HG03442 (cell line): ENCODE measurements around the gene PGD.
"Not testable (repeated sequence)": the region's sequence is repeated elsewhere in the genome, so short reads cannot be mapped to it uniquely, and the experiment has no call there.

Source experiments
- ATAC-seq: cut with Tn5 transposase; IDR thresholded peaks from one replicate; pipeline ENCODE4 v1.9.1; 2021; ENCODE audit warnings: mild to moderate bottlenecking, moderate library complexity; ENCODE audit not compliant: unreplicated experiment

PGD gene

GRCh38 chr1:10433790-10434189 lies 34.9 kb downstream of the PGD start:
- ATAC-seq, result no peak

- ATAC-seq, result no peak
Observed at GRCh38 chr1:10434590-10434989, 35.7 kb downstream of the PGD start.

DNA sequence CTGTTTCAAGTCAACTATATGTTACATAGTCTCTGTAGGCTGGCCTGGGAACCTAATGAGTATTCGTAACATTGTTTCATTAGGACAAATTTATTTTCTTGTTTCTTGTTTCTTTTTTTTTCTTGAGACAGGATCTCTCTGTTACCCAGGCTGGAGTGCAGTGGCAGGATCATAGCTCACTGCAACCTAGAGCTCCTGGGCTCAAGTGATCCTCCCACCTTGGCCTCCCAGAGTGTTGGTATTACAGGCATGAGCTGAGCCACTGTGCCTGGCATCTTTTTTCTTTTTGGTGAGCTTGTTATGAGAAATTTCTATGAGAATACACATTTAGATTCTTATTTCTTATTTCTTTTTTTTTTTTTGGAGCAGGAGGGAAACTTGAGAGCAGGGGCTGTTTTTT lies 38.2 kb downstream of the PGD start:
- ATAC-seq, result no peak

- no peak for ATAC-seq
Observed at GRCh38 chr1:10438677-10439163, 39.9 kb downstream of the PGD start.

DNA sequence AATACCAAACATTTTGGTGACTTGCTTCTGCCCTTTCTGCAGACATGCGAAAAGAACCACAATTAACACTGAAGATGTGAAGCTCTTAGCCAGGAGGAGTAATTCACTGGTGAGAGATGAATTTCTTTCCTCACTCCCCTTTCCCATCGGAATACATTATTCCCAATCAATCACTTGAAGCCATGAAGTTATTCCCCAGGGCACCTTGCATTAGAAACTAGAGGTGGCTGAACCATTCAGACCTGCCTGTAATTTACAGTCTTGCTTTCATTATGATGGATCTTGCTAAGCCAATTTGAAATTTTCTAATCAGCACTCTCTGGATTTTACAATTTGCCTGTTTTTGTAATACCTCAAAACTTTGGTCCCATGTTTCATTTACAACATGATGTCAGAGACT lies 41.4 kb downstream of the PGD start:
- ATAC-seq, result no peak

GRCh38 chr1:10440794-10441193 lies 41.9 kb downstream of the PGD start:
- no peak for ATAC-seq

- no peak for ATAC-seq
Observed at GRCh38 chr1:10444248-10444647, 45.4 kb downstream of the PGD start.

DNA sequence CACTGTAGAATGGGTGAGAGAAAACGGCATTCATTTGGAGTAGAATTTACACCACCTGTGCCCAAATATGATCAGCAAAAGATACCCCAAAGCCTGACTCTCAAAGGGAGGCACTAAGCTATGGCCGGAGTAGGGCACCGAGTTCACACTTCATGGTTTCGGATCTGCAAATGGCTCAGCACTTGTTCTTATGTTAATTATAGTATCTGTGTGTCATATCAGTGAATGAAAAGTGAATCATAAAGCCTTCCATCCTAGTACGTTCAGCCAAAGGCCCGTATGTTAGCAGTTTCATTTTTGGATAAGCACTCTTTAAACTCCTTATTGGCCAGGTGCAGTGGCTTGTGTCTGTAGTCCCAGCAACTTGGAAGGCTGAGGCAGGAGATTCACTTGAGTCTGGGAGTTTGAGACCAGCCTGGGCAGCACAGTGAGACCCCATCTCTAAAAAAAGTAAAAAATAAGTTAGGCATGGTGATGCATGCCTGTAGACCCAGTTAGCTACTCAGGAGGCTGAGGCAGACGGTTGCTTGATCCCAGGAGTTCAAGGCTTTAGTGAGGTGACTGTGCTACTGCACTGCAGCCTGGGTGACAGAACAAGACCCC lies 46.0 kb downstream of the PGD start:
- ATAC-seq, result no peak

DNA sequence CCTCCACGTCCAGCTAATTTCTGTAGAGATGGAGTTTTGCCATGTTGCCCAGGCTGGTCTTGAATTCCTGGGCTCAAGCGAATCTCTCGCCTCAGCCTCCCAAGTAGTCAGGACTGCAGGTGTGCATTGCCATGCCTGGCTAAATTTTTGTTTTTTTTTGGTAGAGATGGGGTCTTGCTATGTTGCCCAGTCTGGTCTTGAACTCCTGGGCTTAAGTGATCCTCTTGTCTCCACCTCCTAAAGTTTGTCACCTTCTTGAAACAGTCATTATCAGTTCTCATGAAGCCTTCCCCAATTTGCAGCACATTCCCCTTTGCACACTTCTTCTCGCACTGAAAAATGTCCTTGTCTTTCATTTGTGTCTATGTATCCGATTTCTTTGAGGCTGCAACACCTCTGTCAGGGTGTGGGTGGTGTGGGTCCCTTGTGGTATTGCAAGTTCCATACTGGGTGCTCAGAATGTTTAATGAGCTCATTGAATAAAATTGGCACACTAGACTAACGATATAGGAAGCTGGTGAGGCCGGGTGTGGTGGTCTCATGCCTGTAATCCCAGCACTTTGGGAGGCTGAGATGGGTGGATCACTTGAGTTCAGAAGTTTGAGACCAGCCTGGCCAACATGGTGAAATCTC lies 48.0 kb downstream of the PGD start:
- no peak for ATAC-seq

- ATAC-seq, result no peak
Observed at GRCh38 chr1:10449751-10450150, 50.9 kb downstream of the PGD start, which contains the start of gene CORT. Gene CORT (plus strand): TSS chr1:10450031. CDS start chr1:10450224, 193 bp downstream.

- no peak for ATAC-seq
Observed at GRCh38 chr1:10450156-10450814, 51.4 kb downstream of the PGD start.

DNA sequence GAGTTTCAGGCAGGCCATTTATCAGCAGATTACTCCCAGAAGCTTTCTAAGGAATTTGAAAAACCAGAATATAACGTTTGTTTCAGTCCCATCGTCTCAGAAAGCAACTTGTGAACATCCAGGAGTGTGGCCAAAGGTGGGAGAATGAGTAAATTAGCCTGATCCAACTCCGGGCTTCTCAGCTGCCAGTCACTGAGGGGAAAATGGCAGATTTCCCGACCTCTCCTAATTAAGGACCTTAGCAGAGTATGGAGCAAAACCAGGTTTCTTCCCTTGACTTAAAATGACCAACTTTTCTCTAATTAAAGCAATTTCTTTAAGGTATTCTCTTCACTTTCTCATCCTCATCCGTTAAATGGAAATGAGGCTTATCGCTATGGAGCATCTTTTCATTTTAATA lies 52.0 kb downstream of the PGD start:
- ATAC-seq, result no peak

DNA sequence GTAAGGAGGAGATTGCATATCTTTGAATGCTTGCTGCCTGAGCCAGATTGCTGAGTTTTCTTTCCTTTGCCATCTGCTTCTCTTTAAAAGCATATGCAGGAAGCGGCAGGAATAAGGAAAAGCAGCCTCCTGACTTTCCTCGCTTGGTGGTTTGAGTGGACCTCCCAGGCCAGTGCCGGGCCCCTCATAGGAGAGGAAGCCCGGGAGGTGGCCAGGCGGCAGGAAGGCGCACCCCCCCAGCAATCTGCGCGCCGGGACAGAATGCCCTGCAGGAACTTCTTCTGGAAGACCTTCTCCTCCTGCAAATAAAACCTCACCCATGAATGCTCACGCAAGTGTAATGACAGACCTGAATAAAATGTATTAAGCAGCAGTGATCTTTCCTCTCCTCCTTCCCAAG lies 52.4 kb downstream of the PGD start:
- ATAC-seq, result no peak

DNA sequence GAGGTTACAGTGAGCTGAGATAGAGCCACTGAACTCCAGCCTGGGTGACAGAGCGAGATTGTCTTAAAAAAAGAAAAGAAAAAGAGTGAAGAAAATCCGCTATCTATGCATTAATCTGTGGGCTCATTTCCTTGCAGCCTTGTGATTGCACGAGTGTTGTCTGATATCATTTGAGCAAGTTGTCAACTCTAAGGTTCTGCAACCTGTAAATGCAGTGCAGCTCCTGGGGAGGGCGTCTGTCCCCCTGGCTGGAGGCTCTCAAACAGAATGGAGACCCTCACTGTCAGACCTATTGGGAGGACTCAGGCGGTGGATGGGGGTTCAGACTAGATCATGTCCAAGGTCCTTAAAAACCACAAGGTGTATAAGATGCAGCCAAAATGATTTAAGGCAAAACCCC lies 57.2 kb downstream of the PGD start:
- ATAC-seq, result no peak

GRCh38 chr1:10456661-10457060 lies 57.8 kb downstream of the PGD start:
- ATAC-seq, result no peak

GRCh38 chr1:10457462-10457861 lies 58.6 kb downstream of the PGD start:
- not testable (repeated sequence) for ATAC-seq

DNA sequence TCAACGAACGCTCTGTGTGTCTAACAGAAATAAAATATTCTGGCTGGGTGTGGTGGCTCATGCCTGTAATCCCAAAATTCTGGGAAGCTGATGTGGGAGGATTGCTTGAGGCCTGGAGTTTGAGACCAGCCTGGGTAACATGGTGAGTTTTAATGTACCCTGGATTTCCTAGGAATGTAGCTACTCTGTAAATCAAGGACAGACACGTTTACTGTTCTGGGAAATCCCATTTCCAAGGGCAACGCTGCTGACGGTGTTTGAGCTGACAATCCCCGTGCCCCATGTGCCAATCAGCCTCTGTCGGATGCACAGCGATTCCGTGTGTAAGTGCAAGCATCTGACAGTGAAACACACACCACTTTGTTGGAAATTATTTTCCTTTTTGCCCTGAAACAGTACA lies 59.0 kb downstream of the PGD start:
- ATAC-seq, result no peak

DNA sequence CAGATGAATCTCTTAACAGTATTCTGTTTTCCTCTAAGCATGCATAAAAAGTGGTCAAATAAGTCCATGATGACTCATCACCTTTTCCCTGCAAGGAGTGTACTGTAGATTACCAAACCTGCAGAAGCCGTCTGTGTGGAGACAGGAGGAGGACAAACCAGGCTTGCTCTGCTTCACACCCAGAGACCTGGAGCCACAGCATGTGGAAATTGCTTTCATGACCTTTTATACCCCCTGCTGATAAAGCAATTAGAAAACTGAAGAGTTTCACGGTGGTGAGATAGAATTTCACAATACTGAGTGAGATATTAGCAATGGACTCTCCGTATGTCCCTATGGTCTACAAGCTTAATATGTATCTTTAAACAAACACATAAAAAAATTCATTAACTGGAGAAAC lies 60.3 kb downstream of the PGD start:
- no peak for ATAC-seq

- ATAC-seq, result no peak
Observed at GRCh38 chr1:10467078-10467477, 68.2 kb downstream of the PGD start.

DNA sequence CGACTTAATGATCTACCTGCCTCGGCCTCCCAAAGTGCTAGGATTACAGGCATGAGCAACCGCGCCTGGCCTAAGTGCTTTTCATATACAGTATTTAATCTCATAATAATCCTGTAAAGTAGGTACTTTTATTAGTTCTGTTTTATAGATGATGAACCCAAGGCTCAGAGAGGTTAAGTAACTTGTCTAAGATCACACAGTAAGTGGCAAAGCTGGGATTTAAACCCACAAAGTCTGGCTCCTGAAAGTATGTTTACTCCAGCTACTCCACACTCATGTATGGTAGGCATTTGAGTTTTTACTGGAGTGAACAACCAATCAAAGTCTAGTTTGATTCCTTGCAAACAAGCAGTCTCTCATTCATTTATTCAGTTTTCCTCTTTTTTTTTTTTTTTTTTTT lies 71.2 kb downstream of the PGD start:
- no peak for ATAC-seq
